HTR-8/SVneo (cell line): Measurements from ENCODE around the gene ITGA3.

ENCODE experiments used
- DNase-seq: peaks from one replicate; pipeline ENCODE4 v3.0.0; 2011; ENCODE audit warnings: low spot score, mixed read lengths; ENCODE audit not compliant: insufficient read length
- FAIRE-seq: peaks from 2 replicates; lab custom pipeline; 2011; peaks lifted over from hg19 to GRCh38; lab: Jason Lieb, UNC

ITGA3 gene

GRCh38 chr17:50088952-50089825 lies 33.3 kb downstream of the ITGA3 start:
- DNase-seq: no peak
- FAIRE-seq: peak; percentile 60

DNA sequence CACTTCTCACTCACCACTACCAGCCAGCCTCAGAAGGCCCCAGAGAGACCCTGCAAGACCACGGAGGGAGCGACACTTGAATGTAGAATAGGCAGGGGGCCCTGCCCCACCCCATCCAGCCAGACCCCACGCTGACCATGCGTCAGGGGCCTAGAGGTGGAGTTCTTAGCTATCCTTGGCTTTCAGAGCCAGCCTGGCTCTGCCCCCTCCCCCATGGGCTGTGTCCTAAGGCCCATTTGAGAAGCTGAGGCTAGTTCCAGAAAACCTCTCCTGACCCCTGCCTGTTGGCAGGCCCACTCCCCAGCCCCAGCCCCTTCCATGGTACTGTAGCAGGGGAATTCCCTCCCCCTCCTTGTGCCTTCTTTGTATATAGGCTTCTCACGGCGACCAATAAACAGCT lies 34.2 kb downstream of the ITGA3 start:
- no peak for FAIRE-seq
- DNase-seq: no peak

GRCh38 chr17:50090971-50091917 lies 35.3 kb downstream of the ITGA3 start:
- no peak for FAIRE-seq

GRCh38 chr17:50091918-50092285 lies 36.0 kb downstream of the ITGA3 start:
- DNase-seq: no peak
- no peak for FAIRE-seq

More at GRCh38 chr17:50090971-50091917, 35.3 kb downstream of the ITGA3 start:
- DNase-seq: no peak

GRCh38 chr17:50093246-50093645 lies 37.3 kb downstream of the ITGA3 start:
- FAIRE-seq (no peak), DNase-seq (no peak)

- FAIRE-seq (no peak), DNase-seq (no peak)
Observed at GRCh38 chr17:50093807-50094206, 37.9 kb downstream of the ITGA3 start.

DNA sequence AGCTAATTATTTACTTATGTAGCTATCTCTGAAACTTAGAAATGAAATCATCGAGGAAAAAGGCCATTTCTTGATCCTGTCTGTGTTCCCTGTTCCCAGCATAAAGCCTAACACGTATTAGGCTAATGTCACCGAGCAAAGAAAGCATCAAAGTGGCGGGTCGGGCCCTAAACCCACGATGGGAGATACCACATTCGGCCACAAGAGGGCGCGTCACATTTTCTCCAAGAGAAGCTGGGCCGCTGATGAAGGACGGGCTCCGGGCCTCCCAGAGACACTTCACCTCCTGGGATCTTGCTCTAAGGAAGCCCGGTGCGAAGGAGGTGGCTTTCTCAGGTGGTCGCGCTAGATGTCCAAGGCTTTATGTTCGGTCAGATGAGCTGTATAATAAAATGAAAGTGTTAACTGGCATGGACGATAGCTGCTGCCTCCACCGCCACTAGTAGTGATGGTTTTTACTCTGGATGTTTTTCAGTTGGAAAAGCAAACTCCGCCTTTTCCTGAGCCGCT lies 38.4 kb downstream of the ITGA3 start:
- DNase-seq (peak; percentile 89), FAIRE-seq (no peak)

DNA sequence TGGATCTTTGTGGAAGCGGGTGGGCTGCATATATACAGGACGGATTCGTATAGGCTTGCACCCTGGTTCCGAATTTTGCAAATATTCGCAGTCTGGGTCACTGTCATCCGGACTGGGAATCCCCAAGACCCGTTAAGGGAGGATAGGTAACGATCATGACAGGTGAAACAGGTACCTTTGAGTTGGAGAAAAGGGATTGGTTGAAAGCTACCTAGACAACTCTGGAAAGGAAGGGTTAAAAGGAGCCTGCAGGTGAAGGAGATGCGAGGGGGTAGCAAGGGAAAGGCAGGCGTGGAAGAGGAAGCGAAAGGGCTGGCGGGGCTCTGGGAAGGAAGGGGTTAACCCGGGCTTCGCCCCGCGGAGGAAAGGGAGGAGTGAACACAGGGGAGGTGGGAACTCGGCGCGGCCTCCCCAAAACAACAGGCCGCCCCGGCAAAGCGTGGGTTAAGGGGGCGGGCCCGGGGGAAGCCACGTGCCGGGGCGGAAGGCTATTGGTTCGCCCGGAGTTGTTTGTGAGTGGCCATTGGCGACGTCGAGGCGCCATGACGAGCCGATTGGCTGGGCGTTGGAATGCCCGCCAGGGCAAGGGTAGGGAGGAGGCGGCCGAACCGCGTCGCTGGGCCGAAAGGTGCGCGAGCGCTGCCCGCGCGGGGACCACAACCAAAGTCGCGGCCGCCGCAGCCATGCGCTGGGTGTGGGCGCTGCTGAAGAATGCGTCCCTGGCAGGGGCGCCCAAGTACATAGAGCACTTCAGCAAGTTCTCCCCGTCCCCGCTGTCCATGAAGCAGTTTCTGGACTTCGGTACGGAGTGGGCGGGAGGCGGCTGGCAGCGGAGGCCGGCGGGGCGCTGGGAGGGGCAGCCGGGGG lies 39.1 kb downstream of the ITGA3 start, which contains the start of gene PDK2:
Gene PDK2, plus strand, starts transcription at position 599 of the 867 bp plus-strand sequence. Its CDS starts 85 bp downstream, at position 684.
- FAIRE-seq: peak; percentile 98
- DNase-seq: peak; percentile 98

DNA sequence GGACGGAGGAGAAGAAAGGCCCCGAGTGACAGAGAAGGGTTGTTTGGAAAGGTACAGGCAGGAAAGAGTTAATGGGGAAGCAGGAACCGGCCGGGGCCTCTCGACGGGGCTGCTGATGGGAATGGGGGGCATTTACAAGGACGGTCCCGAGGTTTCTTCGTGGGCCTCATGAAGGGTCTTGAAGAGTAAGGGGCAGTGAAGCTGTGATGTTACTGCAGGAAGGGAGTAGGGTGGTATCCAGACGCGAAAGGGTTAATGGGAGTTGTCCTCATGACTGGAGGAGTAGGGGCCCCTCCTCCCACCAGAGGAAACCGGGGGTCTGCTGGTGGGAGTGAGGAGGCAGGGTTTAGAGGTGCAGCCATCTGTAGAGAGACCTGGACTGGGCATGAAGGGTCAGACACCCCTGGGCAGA lies 39.7 kb downstream of the ITGA3 start:
- DNase-seq (no peak), FAIRE-seq (peak; percentile 85)

DNA sequence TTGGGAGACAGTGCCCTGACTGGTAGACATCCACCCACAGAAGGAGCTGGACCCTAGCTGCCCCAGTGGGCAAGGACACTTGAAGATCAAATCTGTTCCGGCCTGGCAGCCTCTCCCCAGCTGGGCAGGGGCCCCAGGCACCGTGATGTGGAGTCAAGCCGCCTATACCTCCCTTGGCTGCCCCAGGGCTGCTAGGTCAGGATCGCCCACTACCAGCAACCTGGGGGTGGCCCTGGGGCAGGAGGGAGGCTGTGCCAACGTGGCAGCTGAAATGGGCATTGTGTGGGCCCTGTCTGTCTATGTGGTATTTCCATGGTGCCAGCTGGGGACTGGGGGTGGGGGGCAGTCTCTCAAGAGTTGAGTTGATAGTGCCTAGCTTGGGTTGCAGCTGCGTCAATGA lies 40.2 kb downstream of the ITGA3 start:
- FAIRE-seq: peak; percentile 69
- no peak for DNase-seq

DNA sequence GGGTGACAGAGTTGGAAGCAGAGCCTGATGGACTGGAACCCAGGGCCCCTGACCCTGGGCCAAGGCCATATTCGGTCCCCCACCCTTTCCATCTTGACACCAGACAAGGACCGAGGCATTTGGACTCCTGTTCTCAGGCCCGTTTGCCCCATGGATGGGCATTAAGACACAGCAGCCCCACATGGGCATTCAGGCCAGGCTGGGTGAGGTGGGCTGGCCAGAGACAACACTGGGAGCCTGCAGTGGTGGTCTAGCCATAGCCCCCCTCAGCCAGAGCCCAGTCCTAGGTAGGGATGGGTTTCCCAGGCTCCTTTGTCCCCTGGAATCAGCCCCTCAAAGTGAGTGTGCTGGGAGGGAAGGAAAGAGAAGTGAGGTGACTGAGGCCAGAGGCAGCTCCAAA lies 40.8 kb downstream of the ITGA3 start:
- FAIRE-seq (no peak), DNase-seq (no peak)

GRCh38 chr17:50097455-50097854 lies 41.5 kb downstream of the ITGA3 start:
- no peak for FAIRE-seq
- no peak for DNase-seq

- FAIRE-seq: no peak
- DNase-seq: no peak
Observed at GRCh38 chr17:50097926-50098325, 42.0 kb downstream of the ITGA3 start.

DNA sequence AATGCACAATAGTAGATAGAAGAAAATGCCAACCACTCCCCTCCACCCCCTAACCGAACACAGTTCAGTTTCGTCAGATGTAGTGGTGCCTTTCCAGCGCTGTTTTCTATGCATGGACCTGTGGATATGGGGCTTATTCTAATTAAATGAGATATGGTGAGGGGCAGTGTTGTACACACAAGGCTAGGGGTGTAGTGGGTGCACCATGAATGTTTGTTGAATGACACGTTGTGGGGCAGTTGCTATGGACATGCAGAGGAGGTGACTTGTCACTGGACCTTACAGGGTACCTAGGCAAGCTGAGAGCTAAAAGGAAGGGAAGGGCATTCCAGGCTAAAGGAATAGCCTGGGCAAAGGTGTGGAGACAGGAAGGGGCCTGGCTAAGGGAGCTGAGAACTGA lies 42.7 kb downstream of the ITGA3 start:
- FAIRE-seq: no peak
- no peak for DNase-seq

GRCh38 chr17:50099003-50099402 lies 43.1 kb downstream of the ITGA3 start:
- no peak for FAIRE-seq
- DNase-seq: no peak

DNA sequence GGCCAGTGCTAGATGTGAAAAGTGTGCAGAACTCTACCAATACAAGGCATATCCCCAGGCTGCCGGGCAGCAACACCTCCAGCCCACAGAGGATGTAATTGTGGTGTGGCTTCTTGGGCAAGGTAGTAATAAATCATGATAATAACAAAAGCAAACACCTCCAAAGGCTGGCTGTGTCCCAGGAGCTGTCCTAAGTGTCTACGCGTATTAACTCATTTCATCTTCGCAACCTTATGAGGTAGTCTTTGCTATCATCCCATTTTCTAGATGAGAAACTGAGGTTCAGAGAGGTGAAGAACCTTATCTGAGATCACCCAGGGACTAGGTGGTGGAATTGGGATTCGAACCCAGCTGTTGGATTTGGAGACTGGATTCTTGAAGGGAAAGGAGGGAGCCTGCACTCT lies 44.6 kb downstream of the ITGA3 start:
- FAIRE-seq (peak; percentile 36), DNase-seq (no peak)

DNA sequence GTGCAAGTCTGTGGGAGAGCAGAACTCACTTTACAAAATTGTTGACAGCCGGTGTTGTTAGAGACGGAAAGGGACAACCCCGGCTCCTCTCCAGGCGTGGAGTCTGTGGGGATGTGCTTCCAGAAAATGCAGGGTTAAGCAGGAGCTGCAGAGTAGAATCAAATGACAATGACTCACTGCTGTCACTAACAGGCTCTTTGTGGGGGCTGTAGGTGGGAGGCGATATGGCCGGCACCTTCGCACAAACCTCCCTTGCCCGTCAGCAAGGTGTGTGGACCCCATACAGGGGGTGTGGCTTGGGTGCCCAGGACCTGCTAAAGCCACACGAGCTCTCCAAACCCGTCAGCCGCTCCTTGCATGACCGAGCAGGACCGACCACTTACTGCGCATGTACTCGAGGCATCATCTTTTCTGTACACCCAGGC lies 45.0 kb downstream of the ITGA3 start:
- FAIRE-seq (no peak), DNase-seq (no peak)

DNA sequence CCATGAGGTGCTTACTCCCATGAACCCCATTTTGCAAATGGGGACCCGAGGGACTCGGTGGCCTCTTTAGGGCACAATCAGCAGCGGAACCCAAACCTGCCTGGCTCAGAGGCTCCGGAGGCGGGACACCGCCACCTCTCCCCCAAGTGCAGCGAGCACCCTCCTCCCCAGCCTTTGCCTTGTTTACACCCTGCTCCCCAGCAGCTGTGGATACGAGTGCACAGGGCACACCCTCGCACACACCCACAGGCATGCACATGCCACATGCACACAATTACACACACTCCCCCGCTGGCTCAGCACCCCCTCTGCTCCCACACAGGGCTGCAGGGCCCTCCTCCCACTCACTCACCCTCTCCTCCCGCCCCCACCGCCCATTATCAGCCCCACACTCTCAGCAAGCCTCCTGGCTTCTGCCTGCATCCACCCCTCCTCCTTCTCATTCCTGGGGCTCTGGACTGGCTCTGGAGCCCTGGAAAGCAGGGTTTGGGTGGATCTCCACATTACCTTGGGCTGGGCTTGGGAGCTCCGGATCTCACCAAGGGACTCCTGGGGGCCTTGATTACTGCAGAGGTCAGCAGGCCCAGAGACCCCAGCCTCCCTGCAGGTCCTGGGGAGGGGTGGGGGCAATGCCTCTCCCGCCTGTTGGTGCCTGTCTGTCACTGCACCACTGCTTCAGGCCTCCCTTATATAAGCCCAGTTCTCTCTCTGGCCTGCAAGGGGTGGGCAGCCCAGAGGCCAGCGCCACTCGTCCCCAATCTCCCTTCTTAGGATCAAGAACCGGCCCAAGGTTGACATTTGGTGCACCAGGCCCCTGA lies 45.6 kb downstream of the ITGA3 start:
- DNase-seq (no peak), FAIRE-seq (peak; percentile 83)
